GM19395 (cell line): ENCODE results near the gene DBF4B.

Source experiments
- ATAC-seq: cut with Tn5 transposase; IDR thresholded peaks from one replicate; pipeline ENCODE4 v1.9.1; 2021; ENCODE audit warnings: mild to moderate bottlenecking, moderate library complexity; ENCODE audit not compliant: unreplicated experiment

The DBF4B gene

DNA sequence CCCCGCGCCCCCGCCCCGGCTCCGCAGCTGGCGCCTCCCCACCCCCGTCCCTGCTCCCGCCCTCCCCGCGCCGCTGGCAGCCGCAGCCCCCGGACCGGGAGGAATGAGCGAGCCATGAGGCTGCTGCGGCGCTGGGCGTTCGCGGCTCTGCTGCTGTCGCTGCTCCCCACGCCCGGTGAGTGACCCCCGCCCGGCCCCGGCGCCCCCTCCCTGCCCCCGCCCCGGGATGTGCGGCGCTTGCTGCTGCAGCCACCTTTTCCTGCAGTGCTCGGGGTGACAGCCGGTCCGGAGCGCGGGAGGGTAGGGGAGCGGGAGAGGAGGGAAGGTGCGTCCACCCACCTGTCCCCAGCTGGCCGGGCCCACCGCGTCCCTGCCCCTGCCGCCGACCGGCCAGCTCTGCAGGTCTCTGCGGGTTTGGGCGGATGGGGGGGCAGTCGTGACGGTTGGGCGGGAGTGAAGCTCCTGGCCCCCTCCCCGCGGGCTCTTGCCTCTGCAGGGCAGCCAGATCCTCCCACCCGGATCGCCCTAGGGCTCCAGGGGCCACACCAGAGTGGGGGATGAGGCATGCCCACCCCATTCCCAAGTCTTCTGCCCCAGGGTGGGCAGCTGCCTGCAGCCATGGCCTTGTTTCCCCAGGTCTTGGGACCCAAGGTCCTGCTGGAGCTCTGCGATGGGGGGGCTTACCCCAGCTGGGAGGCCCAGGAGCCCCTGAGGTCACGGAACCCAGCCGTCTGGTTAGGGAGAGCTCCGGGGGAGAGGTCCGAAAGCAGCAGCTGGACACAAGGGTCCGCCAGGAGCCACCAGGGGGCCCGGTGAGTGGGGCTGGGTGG is 50.8 kb downstream of the DBF4B start:
- ATAC-seq, result no peak

- ATAC-seq, result no peak
These were observed 51.4 kb downstream of the DBF4B start for GRCh38 chr17:44759916-44760243.

DNA sequence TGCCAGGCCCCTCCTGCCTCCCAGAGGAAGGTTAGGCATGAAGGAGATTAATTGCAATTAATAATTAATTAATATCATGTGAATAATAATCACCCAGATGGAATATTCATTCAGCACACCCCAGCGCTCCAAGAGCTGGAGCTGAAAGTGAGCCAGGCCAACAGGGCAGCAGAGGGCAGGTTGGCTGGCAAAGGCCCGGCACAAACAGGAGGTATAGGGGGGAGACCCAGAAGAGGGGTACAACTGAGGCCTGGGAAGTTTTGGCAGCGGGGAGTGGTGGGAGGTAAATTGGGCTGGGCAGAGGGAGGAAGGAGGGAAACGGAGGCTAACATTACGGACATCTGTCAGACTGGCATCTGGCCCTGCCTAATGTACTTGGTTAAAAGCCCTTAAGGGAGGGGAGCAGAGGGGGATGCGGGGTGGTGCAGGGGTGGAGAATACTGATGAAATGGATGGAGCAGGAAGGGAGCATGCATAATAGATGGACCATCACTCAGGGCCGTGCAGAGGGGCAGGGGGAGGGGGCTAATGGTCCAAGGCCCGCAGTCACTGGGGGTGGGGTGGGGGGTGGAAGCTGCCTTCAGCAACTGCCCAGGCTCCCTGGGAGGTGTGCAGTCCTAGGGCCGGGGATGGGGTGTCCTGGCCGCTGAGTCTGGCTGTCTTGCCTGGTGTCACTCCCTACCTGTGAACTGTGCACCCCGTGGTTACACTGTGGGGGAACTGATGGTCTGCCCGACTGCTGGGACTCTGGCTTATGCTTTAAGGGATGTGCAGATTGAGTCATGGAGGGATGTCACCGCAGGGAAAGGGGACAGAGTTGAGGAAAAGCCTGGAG is 52.2 kb downstream of the DBF4B start:
- no peak for ATAC-seq

DNA sequence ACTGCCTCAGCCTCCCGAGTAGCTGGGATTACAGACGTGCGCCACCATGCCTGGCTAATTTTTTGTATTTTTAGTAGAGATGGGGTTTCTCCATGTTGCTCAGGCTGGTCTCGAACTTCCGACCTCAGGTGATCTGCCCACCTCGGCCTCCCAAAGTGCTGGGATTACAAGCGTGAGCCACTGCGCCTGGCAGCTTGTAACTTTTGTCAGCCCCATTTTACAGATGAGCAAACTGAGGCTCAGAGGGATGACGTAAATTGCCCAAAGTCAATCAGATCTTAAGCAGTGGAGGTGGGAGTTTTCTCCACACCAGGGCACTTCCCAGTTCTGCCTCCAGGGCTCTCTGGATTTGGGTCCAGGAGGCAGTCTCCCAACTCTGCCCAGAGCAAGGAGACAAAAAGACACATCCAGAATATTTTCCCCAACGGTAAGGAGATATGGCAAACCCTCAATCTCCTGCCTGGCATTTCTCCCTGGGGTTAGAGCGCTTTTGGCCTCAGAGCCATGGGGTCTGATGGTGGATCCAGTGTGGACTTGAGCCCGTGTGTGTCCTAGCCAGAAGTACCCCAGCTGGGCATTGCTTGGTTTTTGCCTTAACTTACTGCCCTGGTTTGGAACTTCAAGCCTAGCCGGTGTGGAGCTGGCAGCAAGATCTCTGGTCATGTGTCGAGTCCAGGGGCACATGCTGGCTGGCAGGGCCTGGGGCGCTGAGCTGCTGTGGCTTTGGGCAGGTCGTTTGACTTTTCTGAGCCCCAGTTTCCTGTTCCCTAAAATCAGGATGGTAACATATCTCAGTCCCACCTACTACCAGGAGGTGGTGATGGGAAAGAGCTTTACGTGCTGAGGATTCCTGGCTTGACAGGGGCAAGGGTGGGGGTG is 53.7 kb downstream of the DBF4B start:
- no peak for ATAC-seq

- ATAC-seq, result no peak
These were observed 54.7 kb downstream of the DBF4B start for GRCh38 chr17:44763170-44763569.

- no peak for ATAC-seq
These were observed 57.5 kb downstream of the DBF4B start for GRCh38 chr17:44765965-44766364.

DNA sequence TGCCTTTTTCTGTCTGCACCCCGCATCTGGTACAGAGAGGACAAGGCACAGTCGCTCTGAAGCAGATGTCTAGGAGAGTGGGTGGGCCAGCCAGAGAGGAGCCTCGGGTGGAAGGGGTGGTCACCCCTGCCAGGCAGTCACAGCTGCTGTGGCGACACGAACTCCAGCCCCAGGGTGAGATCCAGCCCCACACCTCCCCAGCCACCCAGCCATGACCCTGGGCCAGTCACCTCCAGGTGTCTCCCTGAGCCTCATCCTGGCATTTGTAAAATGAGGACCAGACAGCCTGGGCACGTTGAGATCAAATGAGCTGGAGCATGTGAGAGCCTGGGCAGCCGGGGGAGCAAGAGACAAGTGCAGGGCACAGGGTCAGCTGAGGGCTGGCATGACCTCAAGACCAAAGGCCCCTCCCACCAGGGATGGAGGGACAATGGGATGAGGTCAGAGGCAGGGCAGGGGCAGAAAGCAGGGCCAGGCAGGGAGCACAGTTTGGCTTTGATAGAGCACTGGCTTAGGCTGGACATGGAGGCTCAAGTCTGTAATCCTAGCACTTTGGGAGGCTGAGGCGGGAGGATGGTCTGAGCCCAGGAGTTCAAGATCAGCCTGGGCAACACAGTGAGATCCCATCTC is 58.1 kb downstream of the DBF4B start:
- ATAC-seq, result no peak

DNA sequence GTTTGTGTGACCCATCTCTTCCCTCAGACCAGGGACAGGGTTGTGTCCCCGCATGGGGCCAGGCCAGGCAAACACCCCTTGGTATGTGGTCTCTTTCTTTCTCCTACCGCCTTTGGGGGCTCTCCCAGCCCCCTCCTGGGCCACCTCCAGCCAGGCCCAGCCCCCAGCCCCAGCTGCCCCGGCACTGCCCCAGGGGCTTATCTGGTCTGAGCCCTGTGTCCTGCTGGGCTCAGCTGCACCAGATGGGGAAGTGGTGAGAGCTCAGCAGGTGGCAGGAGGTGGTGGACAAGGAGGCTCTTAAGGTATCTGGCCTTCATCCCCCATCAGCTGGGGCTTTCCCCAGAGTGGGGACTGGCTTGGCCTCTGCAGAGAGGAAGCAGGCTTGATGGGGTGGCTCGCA is 59.0 kb downstream of the DBF4B start:
- ATAC-seq, result no peak

GRCh38 chr17:44768505-44769142 is 60.2 kb downstream of the DBF4B start:
- no peak for ATAC-seq

GRCh38 chr17:44769230-44769629 is 60.8 kb downstream of the DBF4B start:
- ATAC-seq, result no peak

GRCh38 chr17:44769647-44770084 is 61.2 kb downstream of the DBF4B start:
- no peak for ATAC-seq

- ATAC-seq, result no peak
These were observed 61.9 kb downstream of the DBF4B start for GRCh38 chr17:44770166-44770925.

GRCh38 chr17:44772308-44773045 is 64.0 kb downstream of the DBF4B start:
- no peak for ATAC-seq

GRCh38 chr17:44773140-44773539 is 64.7 kb downstream of the DBF4B start:
- ATAC-seq, result no peak

DNA sequence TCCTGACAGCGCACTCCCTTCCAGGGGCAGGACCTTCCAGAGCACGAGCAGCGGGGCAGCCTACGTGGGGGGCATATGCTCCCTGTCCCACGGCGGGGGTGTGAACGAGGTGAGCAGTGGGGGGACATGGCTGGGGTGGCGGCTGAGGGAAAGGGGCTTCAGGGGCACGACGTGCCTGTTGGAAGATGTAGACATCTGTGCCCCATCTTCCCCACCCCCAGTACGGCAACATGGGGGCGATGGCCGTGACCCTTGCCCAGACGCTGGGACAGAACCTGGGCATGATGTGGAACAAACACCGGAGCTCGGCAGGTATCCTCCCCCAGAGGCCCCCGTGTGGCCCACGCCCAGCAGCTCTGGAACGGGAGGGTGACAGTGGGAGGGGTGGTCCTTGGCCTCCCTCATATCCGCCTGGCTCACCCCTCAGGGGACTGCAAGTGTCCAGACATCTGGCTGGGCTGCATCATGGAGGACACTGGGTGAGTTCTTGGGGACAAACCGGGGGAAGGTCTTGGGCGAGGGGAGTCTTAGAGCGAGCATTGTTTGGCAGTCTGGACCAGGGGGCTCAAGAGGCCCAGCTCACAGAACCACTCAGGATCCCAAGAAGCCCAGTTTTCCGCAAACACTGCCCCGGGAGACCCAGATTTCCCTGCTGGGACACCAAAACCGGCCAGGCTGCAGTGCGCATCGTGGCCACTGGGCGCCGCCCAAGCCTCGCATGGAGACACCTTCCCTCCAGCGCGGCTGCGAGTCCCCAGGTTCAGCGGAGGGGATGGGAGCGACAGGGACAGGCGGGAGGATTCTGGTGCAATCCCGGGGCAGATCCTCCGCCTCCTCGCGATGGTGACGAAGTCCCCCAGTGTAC is 66.0 kb downstream of the DBF4B start:
- ATAC-seq, result no peak

GRCh38 chr17:44775136-44775837 is 66.8 kb downstream of the DBF4B start:
- peak; percentile 74 for ATAC-seq
